ENCODE data around the gene ZNF486. TPM values are rescaled to one million over a fixed set of nuclear protein-coding genes. Genes with fewer than 3 reads are reported as not detected.
"Not testable (repeated sequence)": the region's sequence is repeated elsewhere in the genome, so short reads cannot be mapped to it uniquely, and the experiment has no call there.

ZNF486 gene
- total RNA-seq = 1.7 TPM
- long read RNA-seq, partial matches to known transcripts = 0 of 2 reads
- long read RNA-seq, other reads (novel, unspliced or antisense) = 1 of 2 reads

DNA sequence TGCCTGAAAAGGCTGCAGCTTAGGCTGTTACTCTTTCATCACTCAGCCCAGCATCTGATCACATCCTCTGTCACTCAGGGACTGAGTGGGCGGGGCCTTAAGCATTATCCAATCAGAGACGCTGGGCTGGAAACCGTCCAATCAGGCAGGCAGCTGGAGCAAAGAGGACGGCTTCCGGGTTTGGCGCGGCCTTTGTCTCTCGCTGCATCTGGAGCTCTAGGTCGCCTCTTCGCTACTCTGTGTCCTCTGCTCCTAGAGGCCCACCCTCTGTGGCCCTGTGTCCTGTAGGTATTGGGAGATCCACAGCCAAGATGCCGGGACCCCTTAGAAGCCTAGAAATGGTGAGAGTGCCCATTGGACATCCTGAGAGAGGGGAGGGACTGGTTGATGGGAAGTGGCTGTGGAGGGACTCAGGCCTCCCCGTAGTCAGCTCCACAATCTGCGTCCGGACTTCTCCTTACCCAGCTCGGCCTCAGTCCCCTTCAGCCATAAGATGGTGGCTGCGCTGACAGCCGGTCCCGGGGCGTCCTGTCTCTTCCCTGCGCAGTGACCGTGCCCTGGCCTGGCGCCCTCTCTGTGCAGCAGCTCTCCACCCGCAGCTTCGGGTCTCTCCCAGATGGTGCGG lies at the start of gene ZNF486:
TSS of gene ZNF486 (plus strand) at position 195 of the 625 bp plus-strand sequence. CDS start at position 312, 117 bp downstream.
- intact Hi-C loops (cut with micrococcal nuclease) = no loop called here
- ATAC-seq = peak; percentile 99
- peak; percentile 96 for DNase-seq

DNA sequence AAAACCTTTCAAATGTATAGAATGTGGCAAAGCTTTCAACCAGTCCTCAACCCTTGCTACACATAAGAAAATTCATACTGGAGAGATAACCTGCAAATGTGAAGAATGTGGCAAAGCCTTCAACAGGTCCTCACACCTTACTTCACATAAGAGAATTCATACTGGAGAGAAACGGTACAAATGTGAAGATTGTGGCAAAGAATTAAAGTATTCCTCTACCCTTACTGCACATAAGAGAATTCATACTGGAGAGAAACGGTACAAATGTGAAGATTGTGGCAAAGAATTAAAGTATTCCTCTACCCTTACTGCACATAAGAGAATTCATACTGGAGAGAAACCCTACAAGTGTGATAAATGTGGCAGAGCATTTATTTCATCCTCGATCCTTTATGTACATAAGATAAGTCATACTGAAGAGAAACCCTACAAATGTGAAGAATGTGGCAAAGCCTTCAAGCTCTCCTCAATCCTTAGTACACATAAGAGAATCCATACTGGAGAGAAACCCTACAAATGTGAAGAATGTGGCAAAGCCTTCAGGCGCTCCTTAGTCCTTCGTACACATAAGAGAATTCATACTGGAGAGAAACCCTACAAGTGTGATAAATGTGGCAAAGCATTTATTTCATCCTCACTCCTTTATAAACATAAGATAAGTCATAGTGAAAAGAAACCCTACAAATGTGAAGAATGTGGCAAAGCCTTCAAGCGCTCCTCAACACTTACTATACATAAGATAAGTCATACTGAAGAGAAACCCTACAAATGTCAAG lies 48.8 kb upstream of the ZNF486 start:
- intact Hi-C loops (cut with micrococcal nuclease); ATAC-seq; DNase-seq: not testable (repeated sequence)

DNA sequence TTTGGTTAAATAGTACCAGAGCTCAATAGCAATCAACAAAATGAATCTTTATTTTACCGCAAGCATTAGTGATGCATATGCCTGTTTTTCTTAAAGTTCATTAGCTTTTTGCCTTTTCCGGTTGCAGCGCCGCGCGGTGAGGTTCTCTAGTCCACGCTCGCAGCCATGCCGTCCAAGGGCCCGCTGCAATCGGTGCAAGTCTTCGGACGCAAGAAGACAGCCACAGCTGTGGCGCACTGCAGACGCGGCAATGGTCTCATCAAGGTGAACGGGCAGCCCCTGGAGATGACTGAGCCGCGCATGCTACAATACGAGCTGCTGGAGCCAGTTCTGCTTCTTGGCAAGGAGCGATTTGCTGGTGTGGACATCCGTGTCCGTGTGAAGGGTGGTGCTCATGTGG lies 42.1 kb upstream of the ZNF486 start:
- intact Hi-C loops (cut with micrococcal nuclease) = no loop called here
- ATAC-seq (no peak), DNase-seq (no peak)

DNA sequence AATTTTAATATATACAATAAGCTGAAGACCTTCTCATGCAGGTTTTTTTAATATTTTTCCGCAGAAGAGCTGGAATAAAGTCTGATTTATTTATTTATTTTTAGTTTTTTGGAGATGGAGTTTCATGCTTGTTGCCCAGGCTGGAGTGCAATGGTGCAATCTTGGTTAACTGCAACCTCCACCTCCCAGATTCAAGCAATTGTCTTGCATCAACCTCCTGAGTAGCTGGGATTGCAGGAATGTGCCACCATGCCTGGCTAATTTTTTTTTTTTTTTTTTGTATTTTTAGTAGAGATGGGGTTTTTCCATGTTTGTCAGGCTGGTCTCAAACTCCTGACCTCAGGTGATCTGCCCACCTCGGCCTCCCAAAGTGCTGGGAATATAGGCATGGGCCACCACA lies 34.1 kb upstream of the ZNF486 start:
- ATAC-seq; DNase-seq; intact Hi-C loops (cut with micrococcal nuclease): not testable (repeated sequence)

DNA sequence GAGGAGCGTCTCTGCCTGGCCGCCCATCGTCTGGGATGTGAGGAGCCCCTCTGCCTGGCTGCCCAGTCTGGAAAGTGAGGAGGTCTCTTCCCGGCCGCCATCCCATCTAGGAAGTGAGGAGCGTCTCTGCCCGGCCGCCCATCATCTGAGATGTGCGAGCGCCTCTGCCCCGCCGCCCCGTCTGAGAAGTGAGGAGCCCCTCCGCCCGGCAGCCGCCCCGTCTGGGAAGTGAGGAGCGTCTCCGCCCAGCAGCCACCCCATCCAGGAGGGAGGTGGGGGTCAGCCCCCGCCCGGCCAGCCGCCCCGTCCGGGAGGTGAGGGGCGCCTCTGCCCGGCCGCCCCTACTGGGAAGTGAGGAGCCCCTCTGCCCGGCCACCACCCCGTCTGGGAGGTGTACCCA lies 29.3 kb upstream of the ZNF486 start:
- intact Hi-C loops (cut with micrococcal nuclease); DNase-seq; ATAC-seq: not testable (repeated sequence)

DNA sequence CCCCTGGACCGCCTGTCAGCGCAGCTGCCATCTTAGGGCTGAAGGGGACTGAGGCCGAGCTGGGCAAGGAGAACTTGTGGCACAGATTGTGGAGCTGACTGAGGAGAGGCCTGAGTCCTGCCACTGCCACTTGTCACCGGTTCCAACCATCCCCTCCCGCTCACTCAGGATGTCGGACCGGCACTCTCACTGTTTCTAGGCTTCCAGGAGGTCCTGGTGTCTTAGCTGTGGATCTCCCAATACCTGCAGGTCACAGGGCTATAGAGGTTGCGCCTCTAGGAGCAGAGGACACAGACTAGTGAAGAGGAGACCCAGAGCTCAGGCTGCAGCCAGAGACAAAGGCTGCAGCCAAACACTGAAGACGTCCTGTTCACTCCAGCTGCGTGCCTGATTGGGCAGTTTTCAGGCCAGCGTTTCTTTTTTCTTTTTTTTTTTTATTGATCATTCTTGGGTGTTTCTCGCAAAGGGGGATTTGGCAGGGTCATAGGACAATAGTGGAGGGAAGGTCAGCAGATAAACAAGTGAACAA lies 15.3 kb upstream of the ZNF486 start:
- DNase-seq (no peak), ATAC-seq (no peak)
- intact Hi-C loops (cut with micrococcal nuclease) = no loop called here

DNA sequence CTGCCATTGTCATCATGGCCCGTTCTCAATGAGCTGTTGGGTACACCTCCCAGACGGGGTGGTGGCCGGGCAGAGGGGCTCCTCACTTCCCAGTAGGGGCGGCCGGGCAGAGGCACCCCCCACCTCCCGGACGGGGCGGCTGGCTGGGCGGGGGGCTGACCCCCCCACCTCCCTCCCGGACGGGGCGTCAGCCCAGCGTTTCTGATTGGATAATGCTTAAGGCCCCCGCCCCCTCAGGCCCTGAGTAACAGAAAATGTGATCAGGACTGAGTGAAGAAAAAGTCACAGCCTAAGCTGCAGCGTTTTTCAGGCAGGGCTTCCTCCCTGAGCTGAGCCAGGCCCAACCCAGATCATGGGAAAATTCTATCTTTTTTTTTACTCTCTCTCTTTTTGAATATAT lies 14.5 kb upstream of the ZNF486 start:
- intact Hi-C loops (cut with micrococcal nuclease); ATAC-seq: not testable (repeated sequence)

DNA sequence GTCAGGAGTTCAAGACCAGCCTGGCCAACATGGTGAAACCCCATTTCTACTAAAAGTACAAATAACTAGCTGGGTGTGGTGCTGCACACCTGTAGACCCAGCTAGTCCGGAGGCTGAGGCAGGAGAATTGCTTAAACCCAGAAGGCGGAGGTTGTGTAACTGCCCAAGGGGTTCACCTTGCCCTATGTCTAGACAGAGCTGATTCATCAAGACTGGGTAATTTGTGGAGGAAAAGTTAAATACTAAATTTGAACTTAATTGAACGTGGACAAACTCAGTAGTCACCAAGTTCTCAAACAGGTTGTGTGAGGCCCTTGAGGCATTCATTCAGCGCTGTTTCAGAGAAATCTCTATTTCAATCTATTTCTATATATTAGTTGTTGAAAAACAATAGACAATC lies 13.7 kb upstream of the ZNF486 start:
- intact Hi-C loops (cut with micrococcal nuclease) = no loop called here
- ATAC-seq (no peak), DNase-seq (no peak)

More for the DNA sequence above, 14.5 kb upstream of the ZNF486 start:
- not testable (repeated sequence) for DNase-seq

DNA sequence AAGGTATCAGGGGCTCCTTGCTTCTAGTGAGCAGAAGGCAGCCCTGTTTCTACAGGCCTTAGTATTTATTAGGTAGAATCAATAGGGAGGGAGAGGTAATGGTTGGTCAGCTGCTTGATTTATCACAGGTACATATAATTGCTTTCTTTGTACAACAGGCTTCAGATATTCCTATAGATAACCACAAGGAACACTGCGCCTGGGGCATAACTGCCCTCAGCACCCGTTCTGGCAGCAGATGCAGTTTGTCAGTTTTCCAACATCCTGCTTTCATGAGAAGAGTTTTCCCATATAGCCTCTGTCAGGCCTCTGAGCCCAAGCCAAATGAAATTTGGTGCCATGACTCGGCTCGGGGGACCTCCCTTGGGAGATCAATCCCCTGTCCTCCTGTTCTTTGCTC lies 12.4 kb upstream of the ZNF486 start:
- intact Hi-C loops (cut with micrococcal nuclease) = no loop called here
- ATAC-seq (no peak), DNase-seq (no peak)

DNA sequence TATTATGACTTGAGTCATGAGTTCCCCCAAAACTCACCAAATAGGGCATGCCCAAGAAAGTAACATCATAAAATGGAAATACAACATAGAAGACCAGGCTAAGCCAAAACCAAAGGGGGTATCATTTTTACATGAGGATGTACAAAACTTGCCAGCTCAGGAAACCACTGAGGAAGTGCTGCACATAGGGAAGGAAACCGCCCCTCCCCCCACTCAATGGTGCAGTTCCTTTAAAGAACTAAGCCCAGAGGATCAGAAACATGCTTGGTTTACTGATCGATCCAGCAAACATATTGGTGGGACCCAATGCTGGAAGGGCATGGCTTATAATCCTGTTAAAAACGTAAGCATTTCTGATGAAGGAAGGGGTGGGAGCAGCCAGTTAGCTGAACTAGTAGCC lies 4.2 kb upstream of the ZNF486 start:
- no peak for DNase-seq

DNA sequence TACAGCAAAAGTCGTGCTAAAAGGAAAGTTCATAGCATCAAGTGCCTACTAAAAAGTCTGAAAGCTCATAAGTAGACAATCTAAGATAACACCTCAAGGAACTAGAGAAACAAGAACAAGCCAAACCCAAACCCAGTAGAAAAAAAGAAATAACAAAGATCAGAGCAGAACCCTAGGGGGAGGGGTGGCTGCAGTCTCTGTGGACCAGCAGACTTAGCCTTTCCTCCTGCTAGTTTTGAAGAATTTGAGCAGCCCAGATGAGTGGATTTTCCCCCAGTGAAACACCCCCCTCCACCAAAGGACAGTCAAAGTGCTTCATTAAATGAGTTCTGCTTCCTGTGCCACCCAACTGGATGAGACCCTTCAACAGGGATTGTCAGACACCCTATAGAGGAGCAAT lies 2.6 kb upstream of the ZNF486 start:
- ATAC-seq = no peak
- DNase-seq = no peak
- intact Hi-C loops (cut with micrococcal nuclease) = no loop called here

More for the DNA sequence above, 4.2 kb upstream of the ZNF486 start:
- intact Hi-C loops (cut with micrococcal nuclease) = no loop called here
- no peak for ATAC-seq

DNA sequence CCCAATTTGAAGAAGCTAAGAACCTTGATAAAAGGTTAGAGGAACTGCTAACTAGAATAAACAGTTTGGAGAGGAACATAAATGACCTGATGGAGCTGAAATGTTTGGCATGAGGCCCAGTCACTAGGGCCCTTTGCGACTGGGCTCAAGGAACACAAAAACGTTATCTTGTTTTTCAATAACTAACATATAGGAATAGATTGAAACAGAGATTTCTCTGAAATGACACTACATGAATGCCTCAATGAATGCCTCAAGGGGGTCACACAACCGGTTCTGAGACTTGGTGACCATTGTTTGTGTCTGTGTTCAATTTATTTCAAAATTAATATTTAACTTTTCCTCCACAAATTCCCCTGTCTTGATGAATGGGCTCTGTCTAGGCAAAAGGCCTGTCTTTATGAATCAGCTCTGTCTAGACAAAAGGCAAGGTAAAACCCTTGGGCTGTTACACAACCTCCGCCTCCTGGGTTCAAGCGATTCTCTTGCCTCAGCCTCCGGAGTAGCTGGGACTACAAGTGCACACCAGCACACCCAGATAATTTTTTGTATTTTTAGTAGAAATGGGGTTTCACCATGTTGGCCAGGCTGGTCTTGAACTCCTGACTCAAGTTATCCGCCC lies 932 bp upstream of the ZNF486 start:
- intact Hi-C loops (cut with micrococcal nuclease) = no loop called here
- ATAC-seq (no peak), DNase-seq (no peak)

DNA sequence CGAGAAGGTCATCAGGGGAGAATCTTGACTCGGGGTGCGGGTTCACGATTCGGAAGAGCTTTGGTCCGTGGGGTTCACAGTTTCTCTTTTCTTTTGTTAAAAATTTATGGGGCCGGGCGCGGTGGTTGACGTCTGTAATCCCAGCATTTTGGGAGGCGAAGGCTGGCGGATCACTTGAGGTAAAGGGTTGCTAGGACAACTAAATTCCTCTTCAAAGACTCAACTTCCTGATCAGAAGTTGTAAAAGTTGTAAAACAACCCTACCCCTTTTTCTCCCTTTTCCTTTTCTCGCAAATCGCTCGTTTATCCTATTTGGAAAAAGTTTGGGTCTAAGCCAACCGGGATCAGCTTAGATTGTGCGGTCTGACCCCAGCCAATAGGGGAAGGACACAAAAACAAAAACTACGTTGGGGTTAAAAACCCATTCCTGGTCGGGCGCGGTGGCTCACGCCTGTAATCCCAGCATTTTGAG lies 673 bp downstream of the ZNF486 start:
- ATAC-seq = no peak
- no peak for DNase-seq
- intact Hi-C loops (cut with micrococcal nuclease) = no loop called here

DNA sequence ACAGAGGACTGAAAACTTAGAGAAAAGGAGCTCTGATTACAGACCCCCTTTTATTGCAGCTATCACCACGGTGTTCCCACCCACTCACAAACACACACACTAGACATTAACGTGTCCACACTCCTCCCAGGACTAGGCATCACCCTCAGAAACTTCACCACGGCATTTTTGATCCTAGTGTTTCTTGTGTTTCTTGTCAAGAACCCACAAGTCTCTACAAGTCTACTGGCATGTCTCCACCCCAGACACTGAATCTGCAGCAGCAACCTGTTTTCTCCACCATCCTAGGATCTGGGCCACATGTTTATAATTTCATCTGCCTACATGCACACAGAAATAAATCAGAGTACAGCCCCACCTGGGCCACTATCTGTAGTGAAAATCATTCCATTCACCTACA lies 4.3 kb downstream of the ZNF486 start:
- ATAC-seq = no peak
- no peak for DNase-seq
- intact Hi-C loops (cut with micrococcal nuclease) = no loop called here

DNA sequence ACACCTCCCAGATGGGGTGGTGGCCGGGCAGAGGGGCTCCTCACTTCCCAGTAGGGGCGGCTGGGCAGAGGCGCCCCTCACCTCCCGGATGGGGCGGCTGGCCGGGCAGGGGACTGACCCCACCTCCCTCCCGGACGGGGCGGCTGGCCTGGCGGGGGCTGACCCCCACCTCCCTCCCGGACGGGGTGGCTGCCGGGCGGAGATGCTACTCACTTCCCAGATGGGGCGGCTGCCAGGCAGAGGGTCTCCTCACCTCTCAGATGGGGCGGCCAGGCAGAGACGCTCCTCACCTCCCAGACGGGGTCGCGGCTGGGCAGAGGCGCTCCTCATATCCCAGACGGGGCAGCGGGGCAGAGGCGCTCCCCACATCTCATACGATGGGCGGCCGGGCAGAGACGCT lies 8.8 kb downstream of the ZNF486 start:
- DNase-seq; ATAC-seq; intact Hi-C loops (cut with micrococcal nuclease): not testable (repeated sequence)

DNA sequence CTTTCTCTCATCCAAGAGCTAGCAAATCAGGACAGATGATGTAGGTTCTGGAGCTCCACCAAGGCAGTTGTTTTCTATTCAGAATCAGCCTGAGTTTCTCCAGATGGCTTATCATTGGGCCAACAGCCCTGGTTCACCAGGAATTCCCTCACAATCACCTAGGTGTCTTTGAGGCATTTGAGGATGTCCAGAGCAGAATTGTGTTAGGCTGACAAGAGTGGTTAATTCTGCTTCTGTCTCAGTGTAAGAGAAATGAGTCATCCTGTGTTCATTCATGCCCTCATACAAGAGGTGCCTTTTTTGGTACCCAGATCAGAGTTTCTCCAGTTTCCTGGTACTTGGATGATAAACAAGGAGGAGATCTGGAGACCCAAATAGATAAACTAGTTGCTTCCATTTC lies 12.9 kb downstream of the ZNF486 start:
- intact Hi-C loops (cut with micrococcal nuclease); ATAC-seq; DNase-seq: not testable (repeated sequence)

DNA sequence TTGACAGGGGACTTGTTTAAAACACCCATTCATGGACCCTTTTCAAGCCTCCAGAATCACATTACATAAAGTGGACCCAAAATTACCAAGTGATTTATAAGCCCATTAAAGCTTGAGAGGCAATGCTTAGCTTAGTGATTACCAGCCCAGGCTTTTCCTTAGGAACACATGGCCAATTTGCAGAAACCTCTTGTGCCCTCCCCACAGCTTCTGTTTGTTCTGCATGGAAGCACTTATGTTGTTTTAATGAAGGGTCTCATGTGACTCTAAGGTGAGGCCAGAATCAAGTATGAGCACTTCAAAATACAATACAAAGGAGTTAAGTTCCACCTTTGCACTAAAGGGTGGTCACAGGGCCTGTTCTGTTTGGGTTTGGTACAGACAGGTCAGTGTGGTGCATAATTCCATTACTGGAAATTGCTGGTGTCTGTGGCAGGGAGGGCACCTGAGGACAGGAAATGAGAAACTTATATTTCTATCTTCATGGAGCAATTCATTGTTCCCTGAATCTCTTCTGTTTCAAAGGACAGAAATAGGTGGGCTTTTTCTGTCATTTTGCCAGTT lies 15.3 kb downstream of the ZNF486 start:
- ATAC-seq = no peak
- no peak for DNase-seq
- intact Hi-C loops (cut with micrococcal nuclease) = no loop called here

DNA sequence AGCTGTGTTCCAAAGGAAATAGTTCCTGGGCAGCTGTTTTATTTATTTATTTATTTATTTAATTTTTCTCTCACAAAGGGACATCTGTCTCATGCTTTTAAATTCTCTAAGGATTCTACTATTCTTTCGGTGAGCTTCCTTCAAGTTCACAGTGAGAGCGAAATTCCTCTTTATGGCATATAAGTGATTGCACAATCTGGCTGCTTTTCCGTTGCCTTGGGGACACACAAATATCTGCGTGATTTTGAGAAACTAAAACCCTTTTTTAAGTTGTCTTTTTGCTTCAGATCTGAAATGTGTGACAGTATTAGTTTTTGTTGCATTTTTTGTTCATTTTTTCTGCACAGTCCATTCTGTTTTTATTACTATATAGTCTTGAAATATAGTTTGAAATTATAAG lies 19.2 kb downstream of the ZNF486 start:
- DNase-seq = no peak
- no peak for ATAC-seq
- intact Hi-C loops (cut with micrococcal nuclease) = no loop called here

DNA sequence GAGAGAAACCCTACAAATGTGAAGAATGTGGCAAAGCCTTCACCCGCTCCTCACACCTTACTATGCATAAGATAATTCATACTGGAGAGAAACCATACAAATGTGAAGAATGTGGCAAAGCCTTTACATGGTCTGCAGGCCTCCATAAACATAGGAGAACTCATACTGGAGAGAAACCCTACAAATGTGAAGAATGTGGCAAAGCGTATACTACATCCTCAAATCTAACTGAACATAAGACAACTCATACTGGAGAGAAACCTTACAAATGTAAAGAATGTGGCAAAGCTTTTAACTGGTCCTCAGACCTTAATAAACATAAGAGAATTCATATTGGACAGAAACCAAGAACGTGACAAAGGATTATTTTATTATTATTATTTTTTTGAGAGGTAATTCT lies 30.7 kb downstream of the ZNF486 start:
- no peak for DNase-seq
- intact Hi-C loops (cut with micrococcal nuclease) = no loop called here
- ATAC-seq = no peak
